IMR-90 (cell line): ENCODE measurements around the gene SAMD11. TPM values are rescaled to one million over a fixed set of nuclear protein-coding genes. Genes with fewer than 3 reads are reported as not detected.

Source experiments
- ATAC-seq: fragments of 200-7000 bp; cut with Tn5 transposase; 2 replicates; pipeline ENCODE4 v1.9.1; 2020; ENCODE audit warnings: low read depth, mild to moderate bottlenecking, moderate library complexity
- BruUV-seq: library from RNA; stranded (reverse); fragments of 400-500 nt; replicated peaks from 2 replicates; lab custom pipeline; 2021; lab: Mats Ljungman, UMichigan
- CTCF ChIA-PET: fragments of 300-600 bp; formaldehyde crosslinking; extraction: SDS; loops from one replicate; lab custom pipeline; 2021; ENCODE audit warnings: antibody characterized with exemption; lab: Yijun Ruan, JAX
- POLR2A ChIA-PET: fragments of 300-600 bp; sonication (Branson Sonifier 250); formaldehyde crosslinking; loops from one replicate; lab custom pipeline; 2022; ENCODE audit warnings: antibody characterized with exemption; ENCODE audit not compliant: unreplicated experiment; lab: Charles Lee
- DNase-seq: peaks from one replicate; pipeline ENCODE4 v3.0.0; 2013
- H2AFZ ChIP-seq: replicated peaks from 2 replicates; pipeline ENCODE3; 2013; ENCODE audit warnings: low read length, mild to moderate bottlenecking; ENCODE audit not compliant: poor library complexity
- H2AK5ac ChIP-seq: 2 replicates; pipeline ENCODE4 v1.6.1; 2013; ENCODE audit warnings: low read depth, low read length, inconsistent platforms
- H2AK9ac ChIP-seq: replicated peaks from 2 replicates; pipeline ENCODE3; 2013; ENCODE audit warnings: mild to moderate bottlenecking, low read depth, low read length, moderate library complexity; ENCODE audit not compliant: poor library complexity
- H2BK120ac ChIP-seq: 2 replicates; pipeline ENCODE4 v1.6.1; 2013; ENCODE audit warnings: low read depth, low read length, inconsistent platforms
- H2BK15ac ChIP-seq: 3 replicates; pipeline ENCODE4 v1.6.1; 2013; ENCODE audit warnings: low read depth, low read length, inconsistent platforms
- H2BK20ac ChIP-seq: 2 replicates; pipeline ENCODE4 v1.6.1; 2013; ENCODE audit warnings: low read depth, mild to moderate bottlenecking, inconsistent platforms, low read length, moderate library complexity
- H2BK5ac ChIP-seq: 2 replicates; pipeline ENCODE4 v1.6.1; 2013; ENCODE audit warnings: mild to moderate bottlenecking, low read depth, low read length, inconsistent platforms; ENCODE audit not compliant: poor library complexity, severe bottlenecking
- H3K14ac ChIP-seq: replicated peaks from 2 replicates; pipeline ENCODE4 v1.6.1; 2013; ENCODE audit warnings: low read depth, low read length, inconsistent platforms
- H3K18ac ChIP-seq: 2 replicates; pipeline ENCODE4 v1.6.1; 2013; ENCODE audit warnings: low read depth, low read length, control low read depth
- H3K23ac ChIP-seq: 2 replicates; pipeline ENCODE4 v1.6.1; 2013; ENCODE audit warnings: low read depth, low read length, inconsistent platforms
- H3K27ac ChIP-seq: 2 replicates; pipeline ENCODE4 v1.5.1; 2013; ENCODE audit warnings: mild to moderate bottlenecking, control low read depth, low read length; ENCODE audit not compliant: insufficient read depth
- H3K27me3 ChIP-seq: 2 replicates; pipeline ENCODE4 v1.6.1; 2013; ENCODE audit warnings: low read length; ENCODE audit not compliant: control insufficient read depth, insufficient read depth
- H3K36me3 ChIP-seq: 2 replicates; pipeline ENCODE4 v1.6.1; 2013; ENCODE audit warnings: low read length, mixed read lengths; ENCODE audit not compliant: control insufficient read depth, insufficient read depth
- H3K4ac ChIP-seq: 2 replicates; pipeline ENCODE4 v1.6.1; 2013; ENCODE audit warnings: low read depth, low read length, inconsistent platforms
- H3K4me1 ChIP-seq: 2 replicates; pipeline ENCODE4 v1.6.1; 2013; ENCODE audit warnings: low read length, mixed read lengths; ENCODE audit not compliant: control insufficient read depth, insufficient read depth
- H3K4me2 ChIP-seq: 2 replicates; pipeline ENCODE4 v1.6.1; 2013; ENCODE audit warnings: low read depth, mild to moderate bottlenecking, control low read depth, low read length, moderate library complexity
- H3K4me3 ChIP-seq: 2 replicates; pipeline ENCODE4 v1.5.1; 2013; ENCODE audit warnings: low read depth, mild to moderate bottlenecking, control low read depth, low read length, moderate library complexity; ENCODE audit not compliant: insufficient read depth
- H3K56ac ChIP-seq: 2 replicates; pipeline ENCODE4 v1.6.1; 2013; ENCODE audit warnings: low read length, inconsistent platforms; ENCODE audit not compliant: insufficient read depth; ENCODE audit errors: extremely low read depth
- H3K79me1 ChIP-seq, 2 experiments: 2 replicates each; pipeline ENCODE4 v1.6.1; 2013; ENCODE audit warnings: low read length in 2 of 2, inconsistent platforms in 1 of 2, low read depth in 1 of 2
- H3K9ac ChIP-seq: 2 replicates; pipeline ENCODE4 v1.6.1; 2013; ENCODE audit warnings: low read depth, low read length, control low read depth
- H3K9me1 ChIP-seq: 2 replicates; pipeline ENCODE4 v1.6.1; 2013; ENCODE audit warnings: low read length, inconsistent platforms; ENCODE audit not compliant: insufficient read depth
- H3K9me3 ChIP-seq: 2 replicates; pipeline ENCODE4 v1.6.1; 2013; ENCODE audit warnings: low read length; ENCODE audit not compliant: control insufficient read depth, insufficient read depth
- H4K20me1 ChIP-seq: 2 replicates; pipeline ENCODE4 v1.6.1; 2013; ENCODE audit warnings: low read length, inconsistent platforms; ENCODE audit not compliant: insufficient read depth
- H4K5ac ChIP-seq: 2 replicates; pipeline ENCODE4 v1.6.1; 2013; ENCODE audit warnings: mild to moderate bottlenecking, low read depth, low read length, control low read depth
- H4K8ac ChIP-seq, 2 experiments: 2 replicates each; pipeline ENCODE4 v1.6.1; 2013; ENCODE audit warnings: low read depth in 2 of 2, low read length in 2 of 2, control low read depth in 1 of 2, inconsistent platforms in 1 of 2
- H4K91ac ChIP-seq: 2 replicates; pipeline ENCODE4 v1.6.1; 2013; ENCODE audit warnings: low read depth, low read length, inconsistent platforms; ENCODE audit not compliant: insufficient read depth
- CHD1 ChIP-seq: IDR thresholded peaks from 2 replicates; pipeline ENCODE4 v1.6.1; 2012; ENCODE audit warnings: low read depth, low read length, improper control_type of control experiment
- MAZ ChIP-seq: IDR thresholded peaks from 2 replicates; pipeline ENCODE4 v1.6.1; 2012; ENCODE audit warnings: low read depth, mild to moderate bottlenecking, low read length, improper control_type of control experiment, moderate library complexity, borderline replicate concordance
- WGBS, 2 experiments: methylation state at CpG; one replicate each; pipeline versions ENCODE4 v1.1.5 to v1.1.7; 2013; ENCODE audit warnings: missing lambda C conversion rate in 2 of 2; ENCODE audit not compliant: insufficient read length in 1 of 2; ENCODE audit errors: extremely low coverage in 2 of 2; 5-methylcytosine and 5-hydroxymethylcytosine counted together
- dilution Hi-C: fragments of 300-500 bp; cut with HindIII; formaldehyde crosslinking; loops from one replicate; pipeline ENCODE4 v1.14.3; 2018; ENCODE audit warnings: low sequenced_read_pairs; ENCODE audit not compliant: unreplicated experiment
- in situ Hi-C: fragments of 300-500 bp; cut with MboI; formaldehyde crosslinking; loops from 3 replicates; pipeline ENCODE4 v1.14.3; 2019; ENCODE audit warnings: low sequenced_read_pairs, inconsistent platforms, mixed read lengths
- intact Hi-C: fragments of 100-400 bp; cut with micrococcal nuclease; formaldehyde crosslinking; loops from 2 replicates; pipeline ENCODE4 v1.10.0; 2022
- polyA plus RNA-seq, 3 experiments: library from polyadenylated mRNA; depleted of rRNA; stranded (reverse); fragments of >200 nt; gene quantifications; 2 replicates each; pipeline ENCODE4 v1.2.3, GENCODE V29; 2012; ENCODE audit warnings: low replicate concordance in 1 of 3
- total RNA-seq: library from RNA; depleted of rRNA; stranded (reverse); fragments of >200 nt; gene quantifications from 2 replicates; pipeline ENCODE4 v1.2.3, GENCODE V29; 2012

Gene SAMD11
- total and polyA plus RNA-seq, 2 of the 4 experiments (the other 2 are of a cell fraction) = 5.9 to 22.9 TPM

GRCh38 chr1:960363-961131 lies 36.8 kb downstream of the SAMD11 start, which contains the start of gene KLHL17:
Gene KLHL17, plus strand, starts transcription at chr1:960584. Its CDS starts 110 bp downstream, at chr1:960694.
- peak within 1 kb of the TSS; percentile 59 for H3K9ac ChIP-seq
- no peaks in the 10 kb centered on the region for H3K9me3 ChIP-seq
- H2BK120ac ChIP-seq = 0 out of 2 replicates have a peak within 1 kb of the TSS, but pooled peaks have one; percentile 54
- peak; percentile 45 for DNase-seq
- no peaks in the 10 kb centered on the region for H3K27me3 ChIP-seq
- no peak within 1 kb of the TSS; the same call in 2 of the 3 replicates for H2BK15ac ChIP-seq
- ATAC-seq = peak; percentile 85
- H2BK5ac ChIP-seq = peak within 1 kb of the TSS; percentile 40
- no TSS peak for BruUV-seq
- peak within 1 kb of the TSS; percentile 50; the same call in 1 of the 2 replicates for H3K4ac ChIP-seq
- H3K23ac ChIP-seq = no peak within 1 kb of the TSS
- H2AK9ac ChIP-seq = peak within 1 kb of the TSS; percentile 94
- peak within 1 kb of the TSS; percentile 68 for H3K4me2 ChIP-seq
- H2AFZ ChIP-seq = peak within 1 kb of the TSS; percentile 89
- in situ Hi-C loops = no loop called here
- peaks cover 10% of the 10 kb centered on the region for H3K4me1 ChIP-seq
- peaks cover 15% of the 10 kb centered on the region for H4K20me1 ChIP-seq
- H2BK20ac ChIP-seq = no peak within 1 kb of the TSS
- H3K56ac ChIP-seq = no peak within 1 kb of the TSS
- H4K5ac ChIP-seq = no peak within 1 kb of the TSS; the same call in 1 of the 2 replicates
- no peak within 1 kb of the TSS; the same call in 1 of the 2 replicates for H4K91ac ChIP-seq
- peak within 1 kb of the TSS; percentile 91 for H3K4me3 ChIP-seq
- peak within 1 kb of the TSS; percentile 78 to 81; a peak in 2 of 4 replicates for H4K8ac ChIP-seq
- WGBS, 2 experiments = 0% methylated on average over 36 of the region's 109 CpGs; no CpG with 5 or more reads in 1 of the 2 experiments
- ChIA-PET POLR2A (interaction anchor here (0.6 kb wide), 1 partner anchor 391 kb away, joined by 3 read pairs; no protein-coding TSS in a partner anchor), CTCF (no interaction called here)
- peak; percentile 98 for TF ChIP-seq MAZ
- no peak for TF ChIP-seq CHD1
- peak within 1 kb of the TSS; percentile 74 for H2AK5ac ChIP-seq
- H3K14ac ChIP-seq = no peak within 1 kb of the TSS
- intact Hi-C loops = no loop called here
- H3K18ac ChIP-seq = no peak within 1 kb of the TSS; the same call in 1 of the 2 replicates
- H3K79me1 ChIP-seq = peaks cover 12 to 47% of the 10 kb centered on the region in 2 experiments
- dilution Hi-C loops = no loop called here
- H3K27ac ChIP-seq = peak within 1 kb of the TSS; percentile 71
- 0 out of 2 replicates have a peak, but pooled peaks cover 8% of the 10 kb centered on the region for H3K9me1 ChIP-seq
- H3K36me3 ChIP-seq = peaks cover 34% of the 10 kb centered on the region
